Mesendoderm (in vitro differentiated cells): ENCODE results near the gene IFITM10.

Experiments
- DNase-seq: peaks from one replicate; pipeline ENCODE4 v3.0.0; 2013
- H2AK5ac ChIP-seq: 2 replicates; pipeline ENCODE4 v1.6.1; 2013; ENCODE audit warnings: low read length, inconsistent platforms
- H2BK120ac ChIP-seq: 2 replicates; pipeline ENCODE4 v1.6.1; 2013; ENCODE audit warnings: low read depth, mild to moderate bottlenecking, low read length, moderate library complexity, mixed read lengths
- H2BK15ac ChIP-seq: replicated peaks from 2 replicates; pipeline ENCODE4 v1.6.1; 2013; ENCODE audit warnings: low read depth, mild to moderate bottlenecking, moderate library complexity
- H2BK5ac ChIP-seq: 2 replicates; pipeline ENCODE4 v1.6.1; 2013; ENCODE audit warnings: low read length, inconsistent platforms
- H3K18ac ChIP-seq: 2 replicates; pipeline ENCODE4 v1.6.1; 2013; ENCODE audit warnings: mild to moderate bottlenecking, low read length, mixed read lengths
- H3K23ac ChIP-seq: one replicate; pipeline ENCODE4 v1.6.1; 2013; ENCODE audit warnings: low read length
- H3K27ac ChIP-seq: 2 replicates; pipeline ENCODE4 v1.5.1; 2013; ENCODE audit warnings: low read depth, mild to moderate bottlenecking, inconsistent platforms, low read length, moderate library complexity
- H3K27me3 ChIP-seq: 2 replicates; pipeline ENCODE4 v1.6.1; 2013; ENCODE audit warnings: low read length, control low read depth, mild to moderate bottlenecking, inconsistent platforms; ENCODE audit not compliant: insufficient read depth, poor library complexity
- H3K36me3 ChIP-seq: 2 replicates; pipeline ENCODE4 v1.6.1; 2013; ENCODE audit warnings: low read length, inconsistent platforms; ENCODE audit not compliant: control insufficient read depth, insufficient read depth
- H3K4ac ChIP-seq: one replicate; pipeline ENCODE4 v1.6.1; 2013; ENCODE audit warnings: low read depth, mild to moderate bottlenecking, low read length, moderate library complexity
- H3K4me1 ChIP-seq: 2 replicates; pipeline ENCODE4 v1.6.1; 2013; ENCODE audit warnings: low read depth, low read length, inconsistent platforms; ENCODE audit not compliant: control insufficient read depth
- H3K4me2 ChIP-seq: 2 replicates; pipeline ENCODE4 v1.6.1; 2013; ENCODE audit warnings: low read length
- H3K4me3 ChIP-seq: 2 replicates; pipeline ENCODE4 v1.5.1; 2013; ENCODE audit warnings: mild to moderate bottlenecking, low read length
- H3K56ac ChIP-seq: one replicate; pipeline ENCODE4 v1.6.1; 2013; ENCODE audit warnings: low read length
- H3K79me1 ChIP-seq: 2 replicates; pipeline ENCODE4 v1.6.1; 2013; ENCODE audit warnings: low read length, inconsistent platforms
- H3K79me2 ChIP-seq: 2 replicates; pipeline ENCODE4 v1.6.1; 2013; ENCODE audit warnings: mild to moderate bottlenecking, low read length; ENCODE audit not compliant: control insufficient read depth, insufficient read depth
- H3K9ac ChIP-seq: 2 replicates; pipeline ENCODE4 v1.6.1; 2013; ENCODE audit warnings: low read length, inconsistent platforms
- H4K5ac ChIP-seq: one replicate; pipeline ENCODE4 v1.6.1; 2013; ENCODE audit warnings: low read length
- H4K8ac ChIP-seq: one replicate; pipeline ENCODE4 v1.6.1; 2013; ENCODE audit warnings: low read depth, mild to moderate bottlenecking, control low read depth, low read length, moderate library complexity
- WGBS: extraction: QIAGEN DNeasy Blood & Tissue Kit; methylation state at CpG from one replicate; pipeline ENCODE4 v1.1.7; 2013; ENCODE audit warnings: low lambda C conversion rate, missing lambda C conversion rate; ENCODE audit not compliant: insufficient coverage; ENCODE audit errors: extremely low coverage; 5-methylcytosine and 5-hydroxymethylcytosine counted together

IFITM10 gene

DNA sequence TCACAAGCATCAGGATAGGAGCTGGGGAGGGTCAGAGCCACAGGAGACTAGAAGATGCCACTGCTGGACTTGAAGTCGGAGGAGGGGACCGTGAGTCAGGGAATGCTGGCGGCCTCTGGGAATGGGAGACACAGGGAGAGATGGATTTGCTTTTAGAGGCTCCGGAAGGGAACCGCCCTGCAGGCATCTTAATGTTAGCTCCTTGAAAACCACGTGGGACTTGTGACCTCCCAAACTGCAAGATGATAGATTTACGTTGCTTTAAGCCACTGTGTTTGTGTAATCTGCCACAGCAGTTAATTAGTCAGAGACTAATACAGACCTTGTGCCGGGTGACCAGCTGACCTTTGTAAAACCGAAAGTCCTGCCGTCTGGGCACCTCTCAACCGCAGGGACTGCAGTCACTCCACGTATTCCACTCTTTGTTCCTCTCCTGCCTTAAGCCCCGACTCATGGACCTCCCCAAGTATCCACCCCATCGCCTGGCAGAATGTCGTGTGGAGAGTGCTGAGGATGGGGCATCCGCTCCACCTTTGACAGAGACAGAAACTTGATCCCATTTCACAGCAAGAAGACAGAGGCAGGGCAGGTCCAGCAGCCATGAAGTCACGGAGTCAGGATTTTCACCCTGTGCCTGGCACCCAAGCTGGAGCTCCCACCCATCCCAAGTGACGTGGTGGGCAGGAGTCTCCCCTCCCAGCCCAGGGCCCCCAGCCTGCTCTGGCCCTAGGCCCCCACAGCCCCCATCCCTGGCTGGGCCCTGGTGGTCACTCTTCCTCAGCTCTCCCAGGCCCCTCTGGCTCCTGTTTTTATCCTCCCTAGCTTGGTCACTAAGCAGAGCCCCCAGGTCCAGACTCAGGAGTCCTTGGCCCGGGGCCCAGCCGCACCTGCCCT, 32.7 kb upstream of the IFITM10 start:
- no peaks in the 10 kb centered on the region for H3K79me1 ChIP-seq
- no peak overlapping the region for H4K5ac ChIP-seq
- H2BK120ac ChIP-seq: no peak overlapping the region
- H3K4me1 ChIP-seq: no peaks in the 10 kb centered on the region
- DNase-seq: no peak
- no peaks in the 10 kb centered on the region for H3K36me3 ChIP-seq
- H3K27me3 ChIP-seq: no peaks in the 10 kb centered on the region
- H2AK5ac ChIP-seq: no peak overlapping the region
- H3K56ac ChIP-seq: no peak overlapping the region
- H3K4me2 ChIP-seq: no peak overlapping the region
- no peak overlapping the region for H4K8ac ChIP-seq
- H3K4ac ChIP-seq: no peak overlapping the region
- no peak overlapping the region for H3K9ac ChIP-seq
- no peak overlapping the region for H3K4me3 ChIP-seq
- H3K79me2 ChIP-seq: no peaks in the 10 kb centered on the region
- no CpG with 5 or more reads among the region's 20 CpGs for WGBS
- H2BK5ac ChIP-seq: no peak overlapping the region
- H2BK15ac ChIP-seq: no peak overlapping the region
- no peak overlapping the region for H3K23ac ChIP-seq
- no peak overlapping the region for H3K18ac ChIP-seq
- H3K27ac ChIP-seq: no peak overlapping the region

DNA sequence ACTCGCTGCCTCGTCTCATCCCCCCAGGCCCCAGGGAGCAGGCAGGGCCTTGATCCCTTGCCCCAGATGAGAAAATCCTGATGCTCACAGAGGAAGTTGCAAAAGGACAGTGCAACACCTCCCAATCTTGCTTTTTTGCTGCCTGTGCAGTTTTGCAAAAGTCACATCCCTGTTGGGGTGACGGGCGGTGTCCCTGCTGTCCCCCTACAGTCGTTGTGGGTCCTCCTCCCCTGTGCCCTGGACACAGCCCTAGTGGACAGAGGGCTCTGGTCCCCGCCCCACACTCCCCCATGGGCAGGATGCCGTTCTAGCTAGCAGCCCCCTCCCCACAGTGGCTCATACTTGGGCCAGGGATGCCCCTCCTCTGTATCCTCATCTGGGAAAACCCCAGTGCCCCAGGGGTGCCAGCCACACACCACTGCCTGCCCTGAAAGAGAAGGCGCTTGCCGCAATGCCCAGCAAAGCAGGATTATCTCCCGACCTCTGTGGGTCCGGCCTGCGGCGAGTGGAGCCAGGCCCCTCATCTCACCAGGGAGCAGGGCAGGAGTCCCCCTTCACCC, 31.7 kb upstream of the IFITM10 start:
- H3K27me3 ChIP-seq: no peaks in the 10 kb centered on the region
- H2BK5ac ChIP-seq: no peak overlapping the region
- no peak overlapping the region for H3K4me2 ChIP-seq
- no peak overlapping the region for H3K27ac ChIP-seq
- no peak overlapping the region for H2BK15ac ChIP-seq
- no peaks in the 10 kb centered on the region for H3K79me2 ChIP-seq
- H2BK120ac ChIP-seq: no peak overlapping the region
- no peak overlapping the region for H3K18ac ChIP-seq
- no peak overlapping the region for H4K8ac ChIP-seq
- no peak overlapping the region for H3K56ac ChIP-seq
- no peak for DNase-seq
- H3K79me1 ChIP-seq: no peaks in the 10 kb centered on the region
- no peaks in the 10 kb centered on the region for H3K4me1 ChIP-seq
- no peak overlapping the region for H3K4ac ChIP-seq
- H3K23ac ChIP-seq: no peak overlapping the region
- no CpG with 5 or more reads among the region's 13 CpGs for WGBS
- no peak overlapping the region for H2AK5ac ChIP-seq
- H3K4me3 ChIP-seq: no peak overlapping the region
- H3K36me3 ChIP-seq: no peaks in the 10 kb centered on the region
- H4K5ac ChIP-seq: no peak overlapping the region
- no peak overlapping the region for H3K9ac ChIP-seq

DNA sequence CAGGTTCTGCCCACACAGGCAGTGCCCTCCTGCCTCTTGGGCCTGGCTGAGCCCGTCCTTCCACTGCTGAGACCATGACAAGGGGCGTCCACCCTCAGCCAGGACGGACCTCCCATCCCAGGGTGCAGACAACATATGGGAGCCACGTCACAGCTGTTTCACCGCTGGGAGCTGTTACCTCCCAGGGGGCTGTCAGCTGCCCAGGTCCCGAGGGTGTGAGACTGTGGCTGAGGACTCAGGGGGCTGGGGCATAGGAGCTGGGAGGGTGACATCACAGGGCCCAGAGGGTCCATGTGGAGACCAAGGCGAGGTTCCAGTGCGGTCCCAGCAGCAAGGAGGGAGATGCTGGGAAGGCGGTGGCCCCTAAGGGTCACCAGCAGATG, 31.2 kb upstream of the IFITM10 start:
- H3K56ac ChIP-seq: no peak overlapping the region
- no peaks in the 10 kb centered on the region for H3K4me1 ChIP-seq
- no peaks in the 10 kb centered on the region for H3K79me2 ChIP-seq
- no peaks in the 10 kb centered on the region for H3K27me3 ChIP-seq
- H4K8ac ChIP-seq: no peak overlapping the region
- H3K4ac ChIP-seq: no peak overlapping the region
- H3K79me1 ChIP-seq: no peaks in the 10 kb centered on the region
- H2BK15ac ChIP-seq: no peak overlapping the region
- no peak overlapping the region for H2AK5ac ChIP-seq
- WGBS: no CpG with 5 or more reads among the region's 9 CpGs
- no peak overlapping the region for H2BK120ac ChIP-seq
- H4K5ac ChIP-seq: no peak overlapping the region
- no peak overlapping the region for H3K27ac ChIP-seq
- H3K18ac ChIP-seq: no peak overlapping the region
- no peak overlapping the region for H3K4me3 ChIP-seq
- no peak for DNase-seq
- no peaks in the 10 kb centered on the region for H3K36me3 ChIP-seq
- H3K9ac ChIP-seq: no peak overlapping the region
- H3K4me2 ChIP-seq: no peak overlapping the region
- H2BK5ac ChIP-seq: no peak overlapping the region
- H3K23ac ChIP-seq: no peak overlapping the region

DNA sequence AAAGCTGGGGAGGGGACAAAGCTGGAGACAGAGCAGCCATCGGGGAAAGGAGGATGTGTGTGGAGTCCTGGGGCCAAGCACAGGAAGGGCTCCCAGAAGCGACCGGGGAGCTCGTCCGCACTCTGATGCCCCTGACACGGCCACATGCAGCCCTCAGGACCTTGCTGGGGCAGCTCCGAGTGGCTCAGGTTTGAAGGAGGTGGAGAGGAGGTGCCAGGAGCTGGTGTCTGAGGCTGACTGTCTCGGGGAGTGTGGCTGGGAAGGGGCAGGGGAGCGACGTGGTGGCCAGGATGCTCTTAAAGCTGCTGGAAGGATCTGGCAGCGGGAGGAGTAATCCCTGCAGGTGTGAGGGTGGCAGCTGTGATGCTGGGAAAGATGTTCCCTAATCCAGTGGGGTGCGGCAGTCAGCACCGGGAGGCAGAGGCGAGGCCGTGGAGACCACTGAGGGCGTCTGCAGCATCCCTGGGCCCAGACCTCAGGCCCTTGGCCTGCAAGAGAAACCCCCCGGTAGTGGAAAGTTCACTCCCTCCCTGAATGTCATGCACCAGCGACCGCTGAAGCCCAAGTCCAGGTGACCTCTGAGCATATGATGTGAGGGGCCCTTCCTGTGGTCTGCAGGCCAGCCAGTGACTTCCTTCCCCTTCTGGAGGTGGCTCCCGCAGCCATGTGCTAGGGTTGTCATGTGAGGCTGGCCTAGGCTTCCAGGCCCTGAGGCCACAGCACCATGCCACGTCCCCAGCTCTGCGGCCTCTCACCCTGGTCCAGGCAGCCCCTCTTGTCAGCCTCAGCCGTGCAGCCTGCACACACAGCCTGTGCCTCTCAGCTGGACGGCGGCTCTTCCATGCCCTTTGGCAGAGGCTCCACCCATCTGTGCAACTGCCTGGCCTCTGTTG, 30.6 kb upstream of the IFITM10 start:
- Histone ChIP-seq H3K4ac (no peak overlapping the region), H3K27me3 (no peaks in the 10 kb centered on the region), H2BK5ac (no peak overlapping the region), H3K36me3 (no peaks in the 10 kb centered on the region), H4K5ac (no peak overlapping the region), H2AK5ac (no peak overlapping the region), H3K4me1 (no peaks in the 10 kb centered on the region), H3K4me3 (no peak overlapping the region), H3K27ac (no peak overlapping the region), H3K56ac (no peak overlapping the region), H3K23ac (no peak overlapping the region), H4K8ac (no peak overlapping the region), H3K79me1 (no peaks in the 10 kb centered on the region), H3K79me2 (no peaks in the 10 kb centered on the region), H2BK15ac (no peak overlapping the region), H3K4me2 (no peak overlapping the region), H3K18ac (no peak overlapping the region), H3K9ac (no peak overlapping the region), H2BK120ac (no peak overlapping the region)
- no peak for DNase-seq
- WGBS: no CpG with 5 or more reads among the region's 25 CpGs

DNA sequence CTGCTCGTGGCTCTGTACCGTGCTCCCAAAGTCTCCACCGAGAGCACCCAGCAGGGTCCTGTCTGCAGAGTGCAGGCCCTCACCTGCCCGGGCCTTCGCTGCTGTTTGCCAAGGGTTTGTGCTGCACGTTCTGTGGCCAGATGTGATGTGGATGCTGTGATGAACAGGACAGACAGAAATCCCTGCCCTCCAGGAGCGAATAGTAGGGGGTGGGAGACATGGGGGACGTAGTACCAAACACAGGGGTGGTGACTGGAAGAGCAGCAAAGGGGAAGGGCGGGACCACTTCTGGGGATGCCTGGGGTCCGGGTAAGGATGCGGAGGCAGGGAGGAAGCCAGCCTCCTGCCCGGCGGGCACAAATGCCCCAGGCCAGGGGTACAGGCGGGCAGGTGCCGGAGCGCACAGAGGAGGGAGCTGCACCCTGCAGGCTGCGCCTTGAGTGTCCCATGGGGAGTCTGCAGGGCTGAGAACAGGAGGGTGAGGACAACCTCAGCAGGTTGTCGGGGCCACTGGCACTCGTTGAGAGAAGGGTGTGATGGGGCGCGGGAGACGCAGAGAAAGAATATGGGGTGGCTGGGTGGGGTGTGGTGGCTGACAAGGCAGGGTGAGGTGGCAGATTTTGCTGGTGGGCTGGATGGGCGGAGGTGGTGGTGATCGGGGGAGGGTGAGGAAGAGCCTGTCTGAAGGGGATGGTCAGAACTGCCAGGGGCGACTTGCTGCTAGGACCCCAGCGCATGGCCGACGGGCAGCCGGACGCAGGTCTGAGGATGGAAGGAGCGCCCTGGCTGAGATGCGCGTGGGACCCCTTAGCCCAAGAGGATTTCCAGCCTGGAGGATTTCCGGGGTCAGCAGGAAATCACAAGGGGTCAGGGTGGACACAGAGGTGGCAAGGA, 29.7 kb upstream of the IFITM10 start:
- Histone ChIP-seq H3K9ac (no peak overlapping the region), H2BK5ac (no peak overlapping the region), H3K18ac (no peak overlapping the region), H3K27ac (no peak overlapping the region), H3K4ac (no peak overlapping the region), H3K79me2 (no peaks in the 10 kb centered on the region), H3K23ac (no peak overlapping the region), H4K8ac (no peak overlapping the region), H3K56ac (no peak overlapping the region), H3K4me3 (no peak overlapping the region), H2AK5ac (no peak overlapping the region), H3K27me3 (no peaks in the 10 kb centered on the region), H3K4me1 (no peaks in the 10 kb centered on the region), H4K5ac (no peak overlapping the region), H2BK120ac (no peak overlapping the region), H3K4me2 (no peak overlapping the region), H3K36me3 (no peaks in the 10 kb centered on the region), H3K79me1 (no peaks in the 10 kb centered on the region), H2BK15ac (no peak overlapping the region)
- no peak for DNase-seq
- WGBS: no CpG with 5 or more reads among the region's 34 CpGs
